Astrocyte (in vitro differentiated cells and primary cell): ENCODE measurements around the gene FUT8. TPM values are rescaled to one million over a fixed set of nuclear protein-coding genes. Genes with fewer than 3 reads are reported as not detected.

Experiments
- DNase-seq: peaks from one replicate; pipeline ENCODE4 v3.0.0-alpha.2; 2010; ENCODE audit warnings: low read depth
- FAIRE-seq: peaks from 2 replicates; lab custom pipeline; 2011; peaks lifted over from hg19 to GRCh38; lab: Jason Lieb, UNC
- H2AFZ ChIP-seq: 2 replicates; pipeline ENCODE4 v1.6.0; 2012; ENCODE audit warnings: low read depth, low read length, inconsistent platforms
- H3K27ac ChIP-seq: 2 replicates; pipeline ENCODE4 v1.5.1; 2011; ENCODE audit warnings: low read depth, low read length, inconsistent platforms
- H3K27me3 ChIP-seq: 2 replicates; pipeline ENCODE4 v1.6.0; 2011; ENCODE audit warnings: low read length, inconsistent platforms; ENCODE audit not compliant: insufficient read depth
- H3K36me3 ChIP-seq: 2 replicates; pipeline ENCODE4 v1.5.1; 2011; ENCODE audit warnings: low read length, inconsistent platforms; ENCODE audit not compliant: insufficient read depth
- H3K4me1 ChIP-seq: 2 replicates; pipeline ENCODE4 v1.5.1; 2011; ENCODE audit warnings: low read length, inconsistent platforms; ENCODE audit not compliant: insufficient read depth
- H3K4me2 ChIP-seq: 2 replicates; pipeline ENCODE4 v1.6.0; 2012; ENCODE audit warnings: low read length, inconsistent platforms
- H3K4me3 ChIP-seq: 2 replicates; pipeline ENCODE4 v1.5.1; 2011; ENCODE audit warnings: low read depth, mild to moderate bottlenecking, low read length, inconsistent platforms; ENCODE audit not compliant: insufficient read depth
- H3K79me2 ChIP-seq: 2 replicates; pipeline ENCODE4 v1.6.0; 2012; ENCODE audit warnings: mild to moderate bottlenecking, low read length, inconsistent platforms; ENCODE audit not compliant: insufficient read depth
- H3K9ac ChIP-seq: 2 replicates; pipeline ENCODE4 v1.6.0; 2012; ENCODE audit warnings: mild to moderate bottlenecking, low read length, inconsistent platforms
- H3K9me3 ChIP-seq: 2 replicates; pipeline ENCODE4 v1.5.1; 2012; ENCODE audit warnings: low read depth, mild to moderate bottlenecking, low read length, inconsistent platforms; ENCODE audit not compliant: insufficient read depth
- H4K20me1 ChIP-seq: 2 replicates; pipeline ENCODE4 v1.6.0; 2012; ENCODE audit warnings: low read length, inconsistent platforms; ENCODE audit not compliant: insufficient read depth
- H3K27ac Mint-ChIP-seq: one replicate; pipeline ENCODE4 v1.8.0; 2021; ENCODE audit warnings: mild to moderate bottlenecking, mixed read lengths; ENCODE audit not compliant: unreplicated experiment
- H3K27me3 Mint-ChIP-seq: one replicate; pipeline ENCODE4 v1.8.0; 2021; ENCODE audit warnings: low read depth, mixed read lengths; ENCODE audit not compliant: unreplicated experiment
- H3K36me3 Mint-ChIP-seq: one replicate; pipeline ENCODE4 v1.8.0; 2021; ENCODE audit warnings: low read depth, mixed read lengths; ENCODE audit not compliant: unreplicated experiment
- H3K4me1 Mint-ChIP-seq: one replicate; pipeline ENCODE4 v1.8.0; 2021; ENCODE audit warnings: low read depth, mixed read lengths; ENCODE audit not compliant: unreplicated experiment
- H3K4me3 Mint-ChIP-seq: one replicate; pipeline ENCODE4 v1.8.0; 2021; ENCODE audit warnings: mild to moderate bottlenecking, moderate library complexity, mixed read lengths; ENCODE audit not compliant: unreplicated experiment
- H3K9me3 Mint-ChIP-seq: one replicate; pipeline ENCODE4 v1.8.0; 2021; ENCODE audit warnings: mild to moderate bottlenecking, mixed read lengths; ENCODE audit not compliant: unreplicated experiment
- CTCF ChIP-seq: IDR thresholded peaks from 2 replicates; pipeline ENCODE4 v1.5.1; 2011; ENCODE audit warnings: low read depth, mild to moderate bottlenecking, inconsistent platforms, low read length, moderate library complexity; ENCODE audit not compliant: insufficient read depth
- EZH2 ChIP-seq: IDR thresholded peaks from 2 replicates; pipeline ENCODE4 v1.6.1; 2012; ENCODE audit warnings: mild to moderate bottlenecking, low read length, inconsistent platforms; ENCODE audit not compliant: insufficient read depth
- total RNA-seq: library from RNA; stranded (reverse); gene quantifications from 2 replicates; pipeline ENCODE4 v1.2.1, GENCODE V29; 2021

Gene FUT8
- total RNA-seq, 1 donor from 2014 or later, result 52.7 TPM

DNA sequence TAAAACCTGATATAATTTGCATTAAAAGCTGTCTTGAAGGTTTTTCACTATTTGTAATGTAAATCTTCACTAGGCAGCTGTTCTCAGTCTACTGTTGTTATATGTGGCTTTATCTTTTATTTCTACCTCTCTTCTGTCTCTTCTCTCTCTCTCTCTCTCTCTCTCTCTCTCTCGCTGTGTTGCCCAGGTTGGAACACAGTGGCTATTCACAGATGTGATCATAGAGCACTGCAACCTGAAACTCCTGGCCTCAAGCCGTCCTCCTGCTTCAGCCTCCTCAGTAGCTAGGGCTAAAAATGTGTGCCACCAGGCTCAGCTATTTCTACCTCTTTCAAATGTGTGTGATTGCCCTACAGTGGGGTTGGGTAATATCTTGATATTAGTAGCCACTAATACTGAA lies 21.1 kb downstream of the FUT8 start:
- Histone ChIP-seq H3K27me3 (no peaks in the 10 kb centered on the region), H3K9me3 (no peaks in the 10 kb centered on the region), H3K27ac (no peak overlapping the region), H2AFZ (no peak overlapping the region), H3K79me2 (peaks cover 97% of the 10 kb centered on the region), H3K36me3 (no peaks in the 10 kb centered on the region), H3K4me3 (no peak overlapping the region), H4K20me1 (peaks cover 13% of the 10 kb centered on the region), H3K4me1 (peaks cover 21% of the 10 kb centered on the region), H3K9ac (no peak overlapping the region), H3K4me2 (no peak overlapping the region)
- Mint-ChIP-seq H3K9me3 (no peaks in the 10 kb centered on the region), H3K27me3 (no peaks in the 10 kb centered on the region), H3K36me3 (no peaks in the 10 kb centered on the region), H3K27ac (peak overlapping the region; percentile 95), H3K4me3 (peak overlapping the region; percentile 68), H3K4me1 (peaks cover 44% of the 10 kb centered on the region)
- TF ChIP-seq CTCF, result no peak
- TF ChIP-seq EZH2, result no peak
- DNase-seq, result no peak
- no peak for FAIRE-seq

DNA sequence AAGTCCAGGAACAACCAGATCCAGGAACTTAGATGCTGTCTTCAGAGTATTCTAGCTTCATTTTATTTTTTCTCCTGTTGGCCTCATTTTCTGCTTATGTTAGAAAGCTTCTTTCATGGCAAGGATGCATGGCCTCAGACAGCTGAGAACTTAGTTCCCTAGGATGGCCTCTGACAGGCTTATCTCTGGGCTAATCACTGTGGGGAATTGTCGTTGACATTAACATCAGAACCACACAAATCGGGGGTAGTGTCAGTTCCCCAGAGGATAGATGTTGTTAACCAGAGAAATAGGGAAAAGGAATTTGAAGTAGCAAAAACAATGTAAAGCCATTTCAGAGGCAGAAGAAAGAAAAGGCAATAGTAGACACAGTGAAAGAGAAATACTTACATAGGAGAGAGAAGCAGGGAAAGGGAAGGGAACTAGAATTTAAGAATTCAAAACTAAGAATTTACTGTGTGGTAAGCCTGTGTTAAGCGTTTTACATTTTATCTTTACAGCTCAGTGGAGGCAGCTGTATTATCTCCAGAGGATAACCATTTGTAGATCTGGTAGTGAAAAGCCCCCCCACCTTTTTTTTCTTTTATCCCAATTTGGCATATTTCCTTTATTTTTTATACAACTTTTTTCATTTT lies 21.8 kb downstream of the FUT8 start:
- peaks cover 97% of the 10 kb centered on the region for H3K79me2 ChIP-seq
- H3K4me3 ChIP-seq, result no peak overlapping the region
- peaks cover 21% of the 10 kb centered on the region for H3K4me1 ChIP-seq
- no peaks in the 10 kb centered on the region for H3K9me3 ChIP-seq
- FAIRE-seq, result no peak
- H2AFZ ChIP-seq, result no peak overlapping the region
- H3K27me3 Mint-ChIP-seq, result no peaks in the 10 kb centered on the region
- no peaks in the 10 kb centered on the region for H3K27me3 ChIP-seq
- peaks cover 43% of the 10 kb centered on the region for H3K4me1 Mint-ChIP-seq
- TF ChIP-seq CTCF (no peak), EZH2 (no peak)
- no peak overlapping the region for H3K4me2 ChIP-seq
- peak overlapping the region; percentile 10 for H3K9ac ChIP-seq
- no peaks in the 10 kb centered on the region for H3K36me3 ChIP-seq
- no peak overlapping the region for H3K27ac ChIP-seq
- DNase-seq, result peak; percentile 12
- no peaks in the 10 kb centered on the region for H3K36me3 Mint-ChIP-seq
- H3K4me3 Mint-ChIP-seq, result no peak overlapping the region
- no peaks in the 10 kb centered on the region for H3K9me3 Mint-ChIP-seq
- H3K27ac Mint-ChIP-seq, result peak overlapping the region; percentile 95
- H4K20me1 ChIP-seq, result peaks cover 18% of the 10 kb centered on the region

DNA sequence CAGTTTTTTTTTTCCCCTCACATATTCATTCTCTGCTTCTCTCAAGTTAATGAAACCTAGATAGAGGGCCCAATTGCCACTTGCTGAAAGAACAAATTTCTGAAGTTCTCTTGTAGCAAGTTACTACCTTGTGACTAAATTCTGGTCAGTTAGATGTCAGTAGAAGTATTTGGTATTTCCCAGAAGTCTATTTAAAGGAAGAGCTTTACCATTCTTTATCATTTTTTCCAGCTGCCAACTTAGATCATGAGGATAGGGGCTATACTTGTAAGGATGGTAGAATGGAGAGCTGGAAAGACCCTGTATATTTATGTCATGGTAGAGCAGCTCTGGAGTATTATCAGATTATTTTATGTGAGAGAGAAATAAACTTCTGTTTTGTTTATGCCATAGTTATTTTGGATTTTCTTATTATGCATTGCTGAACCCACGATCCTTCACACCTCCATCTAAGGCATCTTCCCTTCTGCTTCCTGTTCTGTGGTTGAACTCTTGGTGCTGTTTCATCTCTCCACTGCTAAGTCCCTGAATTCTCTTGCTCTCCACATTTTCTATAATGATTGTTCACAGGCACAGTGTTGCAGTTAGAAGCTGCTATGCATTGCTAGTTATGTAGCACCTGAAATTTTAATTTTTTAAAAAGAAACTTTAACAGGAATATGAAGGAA lies 25.9 kb downstream of the FUT8 start:
- H3K27ac Mint-ChIP-seq, result no peak overlapping the region
- peaks cover 23% of the 10 kb centered on the region for H3K4me1 Mint-ChIP-seq
- FAIRE-seq, result no peak
- TF ChIP-seq EZH2 (no peak), CTCF (no peak)
- no peaks in the 10 kb centered on the region for H3K9me3 ChIP-seq
- no peaks in the 10 kb centered on the region for H3K36me3 ChIP-seq
- no peaks in the 10 kb centered on the region for H3K36me3 Mint-ChIP-seq
- H3K4me3 Mint-ChIP-seq, result no peak overlapping the region
- peaks cover 18% of the 10 kb centered on the region for H4K20me1 ChIP-seq
- no peak overlapping the region for H3K27ac ChIP-seq
- peaks cover 90% of the 10 kb centered on the region for H3K79me2 ChIP-seq
- H3K9me3 Mint-ChIP-seq, result no peaks in the 10 kb centered on the region
- H3K4me2 ChIP-seq, result no peak overlapping the region
- H2AFZ ChIP-seq, result no peak overlapping the region
- H3K27me3 ChIP-seq, result no peaks in the 10 kb centered on the region
- H3K27me3 Mint-ChIP-seq, result no peaks in the 10 kb centered on the region
- H3K9ac ChIP-seq, result no peak overlapping the region
- H3K4me1 ChIP-seq, result peaks cover 9% of the 10 kb centered on the region
- DNase-seq, result no peak
- H3K4me3 ChIP-seq, result no peak overlapping the region
